ENCODE results near the gene IL36B. TPM values are rescaled to one million over a fixed set of nuclear protein-coding genes. Genes with fewer than 3 reads are reported as not detected.

Gene IL36B
- polyA plus RNA-seq, 1 of the 3 experiments (the other 2 are of a cell fraction) = not detected

GRCh38 chr2:113009622-113010021 is 43.0 kb downstream of the IL36B start:
- H3K4me3 ChIP-seq (ENCODE audit: low read depth in 2 of 2, low read length in 1 of 2) = no peak overlapping the region
- CTCF ChIA-PET = no interaction called here

More at GRCh38 chr2:113009622-113010021, 43.0 kb downstream of the IL36B start:
- Histone ChIP-seq H3K79me2 (ENCODE audit: insufficient read depth) (no peaks in the 10 kb centered on the region), H3K4me2 (no peak overlapping the region), H4K20me1 (ENCODE audit: insufficient read depth) (no peaks in the 10 kb centered on the region), H3K36me3 (replicated peaks in 1 of 2; ENCODE audit: control insufficient read depth in 1 of 2, insufficient read depth in 2 of 2, low read length in 1 of 2) (no peaks in the 10 kb centered on the region), H3K27me3 (ENCODE audit: insufficient read depth) (no peaks in the 10 kb centered on the region; the same call in 1 of the 2 replicates), H2AFZ (ENCODE audit: low read depth) (no peak overlapping the region), H3K4me1 (ENCODE audit: control insufficient read depth in 1 of 2, insufficient read depth in 2 of 2, low read depth in 1 of 2, low read length in 1 of 2) (no peaks in the 10 kb centered on the region), H3K27ac (ENCODE audit: low read depth in 2 of 2, low read length in 1 of 2) (no peak overlapping the region), H3K9ac (no peak overlapping the region), H3K9me3 (no peaks in the 10 kb centered on the region), H3K9me2 (no peaks in the 10 kb centered on the region), H3F3A (replicated peaks; ENCODE audit: insufficient read depth) (no peaks in the 10 kb centered on the region)
- 16% methylated on average over 1 of the region's 1 CpG for WGBS (ENCODE audit: low lambda C conversion rate)
- POLR2A ChIA-PET = no interaction called here
- DNase-seq = no peak
- TF ChIP-seq REST (IDR thresholded peaks at IDR 0.05; ENCODE audit: low read depth, low read length) (no peak), EP300 (IDR thresholded peaks at IDR 0.05; ENCODE audit: borderline replicate concordance in 1 of 2, low read depth in 1 of 2, low read length in 1 of 2) (no peak), IRF3 (IDR thresholded peaks at IDR 0.05; ENCODE audit: low read depth, low read length) (no peak), MXI1 (IDR thresholded peaks at IDR 0.05; ENCODE audit: low read depth, low read length) (no peak), EZH2phosphoT487 (IDR thresholded peaks at IDR 0.05; ENCODE audit: borderline replicate concordance, low read depth) (no peak), RXRA (IDR thresholded peaks at IDR 0.05; ENCODE audit: borderline replicate concordance, low read depth) (no peak), FOXM1 (IDR thresholded peaks at IDR 0.05; ENCODE audit: low read depth) (no peak), TAF1 (IDR thresholded peaks at IDR 0.05; ENCODE audit: borderline replicate concordance, low read depth, low read length) (no peak), USF1 (IDR thresholded peaks at IDR 0.05; ENCODE audit: borderline replicate concordance, low read depth) (no peak), FOXJ3 (CRISPR knock-in tag; IDR thresholded peaks at IDR 0.05) (no peak), PBX3 (IDR thresholded peaks at IDR 0.05) (no peak), RAD21 (IDR thresholded peaks at IDR 0.05; ENCODE audit: low read length) (no peak), TEAD4 (IDR thresholded peaks at IDR 0.05; ENCODE audit: borderline replicate concordance, insufficient read depth) (no peak)
